ENCODE measurements around the gene SEMA4A.
"Not testable (repeated sequence)": the region's sequence is repeated elsewhere in the genome, so short reads cannot be mapped to it uniquely, and the experiment has no call there.

The SEMA4A gene

GRCh38 chr1:156162430-156163037 lies 9.1 kb downstream of the SEMA4A start:
- DNase-seq: no peak

GRCh38 chr1:156163712-156164111 lies 10.3 kb downstream of the SEMA4A start:
- DNase-seq: no peak

- no peak for DNase-seq
Measured at GRCh38 chr1:156164125-156164831, 10.9 kb downstream of the SEMA4A start.

- DNase-seq: no peak
Measured at GRCh38 chr1:156165083-156165482, 11.7 kb downstream of the SEMA4A start.

GRCh38 chr1:156167536-156167935 lies 14.2 kb downstream of the SEMA4A start:
- no peak for DNase-seq

- DNase-seq: no peak
Measured at GRCh38 chr1:156172696-156173470, 19.5 kb downstream of the SEMA4A start.

GRCh38 chr1:156176610-156177210 lies 23.3 kb downstream of the SEMA4A start:
- DNase-seq: no peak

- no peak for DNase-seq
Measured at GRCh38 chr1:156177919-156178654, 24.7 kb downstream of the SEMA4A start.

- no peak for DNase-seq
Measured at GRCh38 chr1:156180471-156180870, 27.1 kb downstream of the SEMA4A start.

GRCh38 chr1:156181391-156181924 lies 28.1 kb downstream of the SEMA4A start:
- not testable (repeated sequence) for DNase-seq

GRCh38 chr1:156182010-156182779 lies 28.8 kb downstream of the SEMA4A start:
- DNase-seq: not testable (repeated sequence)

- DNase-seq: not testable (repeated sequence)
Measured at GRCh38 chr1:156186347-156187177, 33.2 kb downstream of the SEMA4A start.

GRCh38 chr1:156190265-156190664 lies 36.9 kb downstream of the SEMA4A start:
- DNase-seq: not testable (repeated sequence)

- no peak for DNase-seq
Measured at GRCh38 chr1:156191292-156191964, 38.0 kb downstream of the SEMA4A start.

- DNase-seq: no peak
Measured at GRCh38 chr1:156193208-156193487, 39.8 kb downstream of the SEMA4A start.

- peak; percentile 97 for DNase-seq
Measured at GRCh38 chr1:156193488-156194299, 40.3 kb downstream of the SEMA4A start, which contains the start of gene SLC25A44. Gene SLC25A44, plus strand, starts transcription at chr1:156194104. Its CDS starts 5,744 bp downstream, at chr1:156199848.

GRCh38 chr1:156194300-156194652 lies 40.9 kb downstream of the SEMA4A start:
- no peak for DNase-seq

- DNase-seq: no peak
Measured at GRCh38 chr1:156195853-156196252, 42.5 kb downstream of the SEMA4A start.

GRCh38 chr1:156196445-156196844 lies 43.1 kb downstream of the SEMA4A start:
- DNase-seq: no peak

All from NCI-H1436 treated with DMSO at 0.1 percent for 48 hours (cell line).